ENCODE results near the gene PDPK1. TPM values are rescaled to one million over a fixed set of nuclear protein-coding genes. Genes with fewer than 3 reads are reported as not detected.

The PDPK1 gene
- total RNA-seq, 4 donors from 2014 or later, result 30.8 to 43.1 (median 36.5) TPM

- H3K4me3 ChIP-seq, result no peak overlapping the region
- ATAC-seq, result no peak
- peaks cover 0 to 53% (median 26%) of the 10 kb centered on the region in 3 donors for H3K4me1 ChIP-seq
- H3K27me3 ChIP-seq, result no peaks in the 10 kb centered on the region
- TF ChIP-seq EP300 (IDR thresholded peaks at IDR 0.05), result no peak
- no peak for TF ChIP-seq POLR2A (IDR thresholded peaks at IDR 0.05)
- TF ChIP-seq, protein P1, sequence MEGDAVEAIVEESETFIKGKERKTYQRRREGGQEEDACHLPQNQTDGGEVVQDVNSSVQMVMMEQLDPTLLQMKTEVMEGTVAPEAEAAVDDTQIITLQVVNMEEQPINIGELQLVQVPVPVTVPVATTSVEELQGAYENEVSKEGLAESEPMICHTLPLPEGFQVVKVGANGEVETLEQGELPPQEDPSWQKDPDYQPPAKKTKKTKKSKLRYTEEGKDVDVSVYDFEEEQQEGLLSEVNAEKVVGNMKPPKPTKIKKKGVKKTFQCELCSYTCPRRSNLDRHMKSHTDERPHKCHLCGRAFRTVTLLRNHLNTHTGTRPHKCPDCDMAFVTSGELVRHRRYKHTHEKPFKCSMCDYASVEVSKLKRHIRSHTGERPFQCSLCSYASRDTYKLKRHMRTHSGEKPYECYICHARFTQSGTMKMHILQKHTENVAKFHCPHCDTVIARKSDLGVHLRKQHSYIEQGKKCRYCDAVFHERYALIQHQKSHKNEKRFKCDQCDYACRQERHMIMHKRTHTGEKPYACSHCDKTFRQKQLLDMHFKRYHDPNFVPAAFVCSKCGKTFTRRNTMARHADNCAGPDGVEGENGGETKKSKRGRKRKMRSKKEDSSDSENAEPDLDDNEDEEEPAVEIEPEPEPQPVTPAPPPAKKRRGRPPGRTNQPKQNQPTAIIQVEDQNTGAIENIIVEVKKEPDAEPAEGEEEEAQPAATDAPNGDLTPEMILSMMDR (IDR thresholded peaks at IDR 0.05), result no peak
- no peak for TF ChIP-seq POLR2AphosphoS5 (IDR thresholded peaks at IDR 0.05)
- H3K9me3 ChIP-seq, result no peaks in the 10 kb centered on the region
- H3K36me3 ChIP-seq, result peaks cover 0 to 46% of the 10 kb centered on the region in 2 donors
- H3K27ac ChIP-seq, result no peak overlapping the region
- WGBS, 2 donors (ENCODE audit: low coverage in 1 of 2), result no CpG with 5 or more reads among the region's 29 CpGs
Measured at GRCh38 chr16:2499890-2500429, 37.9 kb upstream of the PDPK1 start.

DNA sequence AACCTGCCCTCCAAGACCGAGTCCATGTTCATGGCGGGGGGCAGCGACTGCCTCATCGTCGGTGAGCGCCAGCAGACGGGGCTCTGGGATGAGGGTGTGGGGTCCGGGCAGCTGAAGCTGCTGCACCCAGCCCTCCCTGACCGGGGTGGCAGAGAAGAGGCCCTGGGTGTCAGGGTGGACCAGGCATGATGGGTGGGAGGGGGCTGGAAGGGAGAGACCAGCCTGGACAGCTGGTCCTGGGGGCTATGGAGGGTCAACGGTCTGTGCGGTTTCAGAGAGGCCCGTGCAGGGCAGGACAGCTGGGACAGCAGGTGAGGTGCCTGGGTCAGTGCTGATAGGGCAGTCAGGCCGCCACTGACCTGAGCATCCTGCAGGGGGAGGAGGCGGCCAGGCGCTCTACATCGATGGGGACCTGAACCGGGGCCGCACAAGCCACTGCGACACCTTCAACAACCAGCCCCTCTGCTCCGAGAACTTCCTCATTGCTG is 37.3 kb upstream of the PDPK1 start:
- 100% methylated on average over 1 of the region's 20 CpGs; no CpG with 5 or more reads in 1 of the 2 donors for WGBS, 2 donors (ENCODE audit: low coverage in 1 of 2)
- H3K4me1 ChIP-seq, result peaks cover 0 to 53% (median 26%) of the 10 kb centered on the region in 3 donors
- TF ChIP-seq POLR2A (IDR thresholded peaks at IDR 0.05) (no peak), EP300 (IDR thresholded peaks at IDR 0.05) (no peak)
- ATAC-seq, result no peak
- peaks cover 0 to 46% of the 10 kb centered on the region in 2 donors for H3K36me3 ChIP-seq
- H3K9me3 ChIP-seq, result no peaks in the 10 kb centered on the region
- no peak overlapping the region for H3K27ac ChIP-seq
- H3K4me3 ChIP-seq, result no peak overlapping the region
- no peaks in the 10 kb centered on the region for H3K27me3 ChIP-seq

GRCh38 chr16:2500918-2501750 is 36.7 kb upstream of the PDPK1 start:
- TF ChIP-seq POLR2A (IDR thresholded peaks at IDR 0.05) (no peak), EP300 (IDR thresholded peaks at IDR 0.05) (no peak)
- TF ChIP-seq, protein P1 (IDR thresholded peaks at IDR 0.05), result peak in 3 of 4 experiments; percentile 97 to 100 (median 98)
- no peaks in the 10 kb centered on the region for H3K27me3 ChIP-seq
- peak overlapping the region in 3 of 4 donors; percentile 51 to 68 (median 58) for H3K27ac ChIP-seq
- H3K4me1 ChIP-seq, result peaks cover 0 to 53% (median 26%) of the 10 kb centered on the region in 3 donors
- H3K4me3 ChIP-seq, result peak overlapping the region in 1 of 2 donors; percentile 45
- H3K36me3 ChIP-seq, result peaks cover 0 to 42% of the 10 kb centered on the region in 2 donors
- no CpG with 5 or more reads among the region's 23 CpGs for WGBS, 2 donors (ENCODE audit: low coverage in 1 of 2)
- H3K9me3 ChIP-seq, result no peaks in the 10 kb centered on the region
- ATAC-seq, result peak; percentile 92

GRCh38 chr16:2501946-2502895 is 35.6 kb upstream of the PDPK1 start:
- ATAC-seq, result no peak
- 57% methylated on average over 3 of the region's 18 CpGs; no CpG with 5 or more reads in 1 of the 2 donors for WGBS, 2 donors (ENCODE audit: low coverage in 1 of 2)
- TF ChIP-seq EP300 (IDR thresholded peaks at IDR 0.05), result no peak
- no peak for TF ChIP-seq POLR2AphosphoS5 (IDR thresholded peaks at IDR 0.05)
- no peak for TF ChIP-seq POLR2A (IDR thresholded peaks at IDR 0.05)
- TF ChIP-seq, protein P1 (IDR thresholded peaks at IDR 0.05), result no peak
- Histone ChIP-seq H3K4me1 (peaks cover 0 to 47% (median 25%) of the 10 kb centered on the region in 3 donors), H3K27ac (peak overlapping the region in 3 of 4 donors; percentile 30 to 68 (median 58)), H3K9me3 (no peaks in the 10 kb centered on the region), H3K27me3 (no peaks in the 10 kb centered on the region), H3K4me3 (peak overlapping the region in 1 of 2 donors; percentile 45), H3K36me3 (peaks cover 0 to 36% of the 10 kb centered on the region in 2 donors)

Measured in gastroesophageal sphincter (tissue), 4 donors.